NCI-H187 treated with DMSO at 0.1 percent for 48 hours (cell line): Measurements from ENCODE around the gene ACTRT2.

Source experiments
- DNase-seq: peaks from one replicate; lab custom pipeline; 2025; lab: John Stamatoyannopoulos, UW

Gene ACTRT2

DNA sequence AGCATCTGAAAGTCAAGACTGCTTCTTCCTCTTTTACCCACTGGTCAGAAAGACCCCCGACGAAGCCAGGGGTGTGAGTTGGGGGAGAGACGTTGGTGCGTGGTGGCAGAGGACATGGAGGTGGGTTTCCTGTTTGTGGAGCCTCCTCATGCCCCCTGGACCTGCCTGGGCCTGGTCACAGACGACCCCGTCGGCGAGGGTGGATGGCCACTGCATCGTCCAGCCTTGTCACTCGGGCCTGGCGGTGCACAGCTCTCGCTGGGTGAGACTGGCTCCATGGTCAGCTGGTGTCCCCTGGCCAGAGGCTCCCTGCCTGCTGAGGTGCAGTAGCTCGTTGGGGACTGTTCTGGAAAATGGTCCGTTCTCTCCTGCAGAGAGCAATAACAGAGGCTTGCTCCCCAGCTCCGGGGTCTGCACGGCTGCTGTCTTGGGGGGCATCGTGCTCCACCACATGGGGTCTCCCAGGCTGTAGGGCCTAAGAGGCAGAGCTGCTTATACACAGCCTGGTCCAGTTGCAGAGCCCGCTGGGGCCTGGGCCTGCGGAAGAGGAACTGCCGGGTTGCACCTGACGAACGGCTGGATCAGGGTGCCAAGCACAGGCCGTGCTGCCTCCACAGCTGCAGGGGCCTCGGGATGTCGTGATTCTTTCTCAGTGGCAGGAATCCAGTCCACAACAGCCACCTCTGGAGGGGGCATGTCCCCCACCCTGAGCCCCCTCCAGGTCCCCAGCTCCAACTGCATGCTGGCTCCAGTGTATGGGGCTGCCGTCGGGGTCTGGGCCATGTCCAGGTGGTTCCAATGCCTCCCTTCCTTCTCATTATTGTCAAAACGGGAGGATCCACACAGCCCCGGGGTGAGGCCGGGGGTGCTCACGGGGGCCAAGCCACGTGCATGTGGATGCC, 18.0 kb upstream of the ACTRT2 start:
- DNase-seq, result no peak

DNA sequence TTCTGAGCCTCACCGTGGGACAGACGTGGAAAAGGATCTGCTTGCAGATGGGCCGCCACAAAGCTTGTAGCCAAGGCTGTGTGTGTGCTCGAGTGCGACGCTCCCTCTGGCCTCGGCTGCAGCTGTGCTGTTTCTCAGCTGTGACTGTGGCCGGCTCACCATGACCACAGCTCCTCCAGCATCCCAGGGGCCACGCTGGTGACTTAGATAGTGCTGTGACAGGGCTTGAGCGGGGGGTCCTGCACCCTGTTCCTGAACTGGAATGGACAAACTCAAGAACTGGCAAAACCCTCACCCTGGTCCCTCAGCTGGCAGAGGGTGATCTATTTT, 17.4 kb upstream of the ACTRT2 start:
- no peak for DNase-seq

DNA sequence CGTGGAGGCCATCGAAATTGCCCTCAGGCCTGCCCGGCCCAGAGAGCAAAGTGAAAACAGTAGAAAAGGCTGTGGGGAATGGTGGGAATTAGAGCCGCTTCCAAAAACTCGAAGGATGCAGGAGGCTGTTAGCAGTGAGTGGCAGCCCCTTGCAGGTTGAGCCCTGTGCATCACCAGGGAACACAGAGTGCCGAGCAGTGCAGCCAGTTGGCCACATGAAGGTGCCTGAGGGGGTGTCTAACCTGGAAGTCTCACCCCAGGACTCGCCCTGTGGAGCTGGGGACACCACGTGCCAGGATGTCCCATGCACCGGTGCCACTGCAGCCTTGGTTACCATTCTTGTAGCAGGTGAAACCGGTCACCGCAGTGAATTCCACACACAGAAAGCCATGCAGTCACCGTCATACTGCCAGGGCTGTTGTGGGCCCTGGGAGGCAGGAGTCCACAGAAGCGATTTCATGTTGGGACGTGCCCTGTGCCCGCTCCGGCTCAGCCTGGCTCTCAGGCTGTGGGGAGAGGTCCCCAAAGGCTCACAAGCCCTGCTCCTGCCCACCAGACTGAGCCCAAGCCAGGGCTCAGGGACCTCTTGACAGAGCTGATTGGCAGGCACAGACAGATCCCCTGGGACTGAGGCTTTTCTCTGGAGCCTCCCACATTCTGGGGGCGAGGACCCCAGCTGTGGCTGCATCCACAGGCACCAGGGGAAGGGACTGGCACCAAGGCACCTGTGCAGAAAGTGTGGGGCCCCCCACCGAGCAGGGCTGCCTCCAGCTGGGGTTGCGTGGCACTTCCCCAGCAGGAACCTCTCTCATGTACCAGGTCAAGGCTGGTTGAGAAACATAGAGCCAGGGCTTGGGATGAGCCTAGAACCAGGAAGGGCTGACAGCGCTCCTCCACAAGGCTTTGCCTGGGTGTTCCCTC, 16.7 kb upstream of the ACTRT2 start:
- DNase-seq, result no peak

DNA sequence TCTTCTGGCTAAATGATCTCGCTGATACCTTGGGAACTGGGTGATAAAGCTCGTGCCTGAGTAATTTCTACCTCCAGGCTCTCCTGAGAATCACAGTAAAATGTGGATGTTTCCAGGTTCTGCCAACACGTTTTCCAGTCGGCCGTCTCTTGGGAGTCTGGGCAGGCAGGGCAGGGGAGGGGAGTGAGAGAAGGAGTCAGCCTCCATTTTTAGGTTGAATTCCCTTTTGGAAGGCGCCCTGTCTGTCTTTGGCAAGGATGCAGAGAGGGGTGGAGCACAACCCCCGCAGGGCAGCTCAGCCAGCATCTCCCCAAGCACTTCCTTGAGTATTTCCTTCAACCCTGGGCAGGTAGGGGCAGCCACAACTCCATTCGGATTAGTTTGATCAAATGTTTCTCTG, 15.5 kb upstream of the ACTRT2 start:
- no peak for DNase-seq

DNA sequence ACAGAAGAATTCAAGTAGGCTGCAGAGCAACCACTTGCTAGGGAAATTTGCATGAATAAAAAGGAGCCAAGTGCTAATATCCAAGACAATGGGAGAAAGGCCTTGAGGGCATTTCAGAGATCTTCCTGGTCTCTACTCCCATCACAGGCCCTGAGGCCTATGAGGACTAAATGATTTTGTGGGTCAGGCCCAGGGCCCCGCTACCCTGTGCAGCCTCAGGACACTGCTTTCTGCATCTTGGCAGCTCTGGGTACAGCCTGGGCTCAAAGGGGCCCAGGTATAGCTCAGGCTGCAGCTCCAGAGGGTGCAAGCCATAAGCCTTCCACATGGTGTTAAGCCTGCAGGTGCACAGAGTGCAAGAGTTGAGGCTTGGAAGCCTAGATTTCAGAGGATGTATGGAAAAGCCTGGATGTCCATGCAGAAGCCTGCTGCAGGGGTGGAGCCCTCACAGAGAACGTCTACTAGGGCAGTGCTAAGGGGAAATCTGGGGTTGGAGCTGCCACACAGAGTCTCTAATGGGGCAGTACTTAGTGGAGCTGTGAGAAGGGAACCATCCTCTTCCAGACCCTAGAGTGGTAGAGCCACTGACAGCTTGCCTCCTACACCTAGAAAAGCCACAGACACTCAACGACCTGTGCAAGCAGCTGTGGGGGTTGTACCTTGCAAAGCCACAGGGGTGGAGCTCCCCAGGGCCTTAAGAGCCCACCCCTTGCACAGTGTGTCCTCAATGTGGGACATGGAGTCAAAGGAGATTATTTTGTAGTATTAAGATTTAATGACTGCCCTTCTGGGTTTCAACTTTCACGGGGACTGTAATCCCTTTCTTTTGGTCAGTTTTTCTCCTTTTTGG, 13.7 kb upstream of the ACTRT2 start:
- no peak for DNase-seq

DNA sequence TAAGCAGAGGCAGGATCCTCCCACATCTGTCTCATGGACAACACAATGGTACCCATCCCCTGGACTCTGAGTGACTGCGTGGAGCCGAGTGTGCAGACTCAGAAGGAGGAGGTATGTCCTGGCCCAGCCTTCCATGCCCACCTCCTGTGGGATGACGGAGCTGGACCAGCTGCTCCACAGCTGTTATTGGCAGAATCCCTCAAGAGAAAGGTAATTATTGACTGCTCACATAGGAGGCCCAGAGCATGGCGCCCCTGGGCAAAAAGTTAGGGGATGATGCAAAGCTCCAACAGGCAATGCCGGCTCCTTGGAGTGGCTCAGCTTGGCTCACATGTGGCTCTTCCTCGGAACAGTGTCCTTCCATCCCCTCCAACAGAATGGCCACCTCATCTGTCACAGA, 12.2 kb upstream of the ACTRT2 start:
- no peak for DNase-seq

DNA sequence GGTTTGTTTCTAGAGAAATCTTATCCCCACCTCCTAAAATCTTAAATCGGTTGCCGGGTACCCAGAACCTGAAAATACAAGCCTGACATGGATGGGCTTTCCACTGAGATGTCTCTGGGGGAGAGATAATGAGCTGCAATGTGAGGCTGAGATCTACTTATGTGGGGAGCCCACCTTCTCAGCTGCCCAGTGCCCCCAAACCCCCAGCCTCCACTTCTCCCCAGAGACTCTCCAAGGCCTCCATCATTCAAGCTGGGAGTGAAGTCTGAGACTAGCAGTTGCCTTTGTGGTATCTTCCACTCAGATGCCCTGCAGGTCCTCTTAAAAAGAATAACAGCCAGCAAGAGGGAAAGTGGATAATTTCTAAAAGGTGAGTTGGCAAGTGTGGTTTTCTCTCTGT, 11.7 kb upstream of the ACTRT2 start:
- DNase-seq, result no peak

DNA sequence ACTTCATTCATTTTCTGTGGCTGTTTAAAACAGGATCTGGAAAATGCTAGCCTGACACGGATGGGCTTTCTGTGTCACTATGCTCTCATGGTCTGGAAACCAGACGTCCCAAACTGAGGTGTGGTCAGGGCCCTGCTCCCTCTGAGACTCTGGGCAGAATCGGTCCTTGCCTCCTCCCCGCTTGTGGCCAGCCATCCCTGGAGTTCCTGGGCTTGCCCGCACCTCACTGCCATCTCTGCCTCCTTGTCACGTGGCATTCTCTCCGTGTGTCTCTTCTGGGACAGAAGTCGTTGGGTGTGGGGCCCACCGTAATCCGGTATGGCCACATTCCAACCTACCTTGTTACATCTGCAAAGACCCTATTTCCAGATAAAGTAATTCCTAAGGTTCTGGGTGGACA, 10.1 kb upstream of the ACTRT2 start:
- no peak for DNase-seq

DNA sequence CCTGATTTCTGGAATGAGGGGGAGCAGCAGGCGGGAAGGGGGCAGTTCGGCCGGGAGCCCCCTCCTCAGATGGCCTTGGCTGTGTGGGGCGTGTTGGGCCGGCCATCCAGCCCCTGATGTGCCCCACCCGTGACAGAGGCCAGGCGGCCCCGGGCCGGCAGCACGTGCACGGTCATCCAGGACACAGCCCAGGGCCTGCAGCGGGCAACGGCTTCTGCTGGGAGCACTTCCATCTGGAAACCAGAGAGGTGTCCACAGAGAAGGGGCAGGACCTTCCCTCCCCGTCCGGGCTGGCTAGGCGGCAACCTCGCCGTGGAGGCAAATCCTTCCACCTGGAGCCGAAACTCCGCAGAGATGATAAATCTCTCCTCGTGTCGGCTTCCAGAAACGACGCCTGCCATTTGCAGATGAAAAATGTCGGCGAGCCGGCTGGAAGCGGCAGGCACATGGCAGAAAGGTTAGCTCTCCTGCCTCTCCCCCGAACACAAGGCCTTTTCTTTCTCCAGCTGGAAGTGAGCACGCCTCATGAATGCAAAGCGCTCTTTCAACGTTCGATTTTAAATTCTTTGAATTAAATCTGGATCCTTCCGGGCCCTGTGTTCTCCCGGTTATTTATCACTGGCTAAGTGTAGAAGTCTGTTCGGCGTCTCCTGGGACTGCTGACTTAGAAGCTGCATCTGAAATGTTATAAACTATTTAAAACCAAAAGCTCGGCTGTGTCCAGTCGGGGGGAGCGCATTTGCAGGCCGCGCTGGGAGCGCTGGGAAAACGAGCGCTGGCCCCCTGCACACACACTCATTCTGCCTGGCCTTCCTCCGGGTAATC, 9.4 kb upstream of the ACTRT2 start:
- no peak for DNase-seq

DNA sequence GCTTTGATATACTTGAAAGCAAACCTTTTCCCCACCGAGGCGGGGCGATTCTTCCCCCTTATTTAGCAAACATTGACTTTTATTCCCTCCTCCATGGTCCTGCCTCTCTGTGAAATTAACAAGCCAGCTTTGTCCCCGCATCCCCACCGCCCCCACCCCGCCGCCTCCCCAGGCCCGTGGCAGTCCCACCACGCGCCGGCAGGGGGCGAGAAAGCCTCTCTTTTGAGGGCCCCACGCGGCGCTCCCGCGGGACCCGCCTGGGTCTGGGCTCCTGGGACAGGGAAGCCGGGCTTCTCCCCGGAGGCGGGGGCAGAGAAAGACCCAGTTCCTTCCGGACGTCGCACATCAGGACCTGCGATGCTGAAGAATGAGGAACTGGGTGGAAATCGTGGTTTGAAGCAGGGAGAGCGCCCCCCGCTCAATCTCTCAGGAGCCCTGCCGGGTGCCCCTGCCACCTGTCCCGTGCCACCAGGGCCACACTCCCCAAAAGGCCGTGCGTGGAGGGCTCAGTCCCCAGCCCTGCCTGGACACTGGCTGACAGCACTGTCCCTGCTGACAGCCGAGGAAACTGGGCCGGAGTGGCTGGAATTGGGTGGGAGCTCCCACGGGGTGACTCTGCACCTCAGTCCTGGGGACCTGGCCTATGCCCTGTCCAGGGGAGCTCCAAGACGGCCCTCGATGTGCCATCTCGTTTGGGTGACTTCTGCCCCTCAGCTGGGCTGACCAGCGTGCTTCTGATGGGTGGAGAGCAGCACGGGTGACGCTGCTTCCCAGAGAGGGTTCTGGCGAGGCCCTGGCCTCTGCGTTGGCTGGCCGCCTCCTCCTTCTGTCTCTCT, 8.6 kb upstream of the ACTRT2 start:
- DNase-seq, result no peak

DNA sequence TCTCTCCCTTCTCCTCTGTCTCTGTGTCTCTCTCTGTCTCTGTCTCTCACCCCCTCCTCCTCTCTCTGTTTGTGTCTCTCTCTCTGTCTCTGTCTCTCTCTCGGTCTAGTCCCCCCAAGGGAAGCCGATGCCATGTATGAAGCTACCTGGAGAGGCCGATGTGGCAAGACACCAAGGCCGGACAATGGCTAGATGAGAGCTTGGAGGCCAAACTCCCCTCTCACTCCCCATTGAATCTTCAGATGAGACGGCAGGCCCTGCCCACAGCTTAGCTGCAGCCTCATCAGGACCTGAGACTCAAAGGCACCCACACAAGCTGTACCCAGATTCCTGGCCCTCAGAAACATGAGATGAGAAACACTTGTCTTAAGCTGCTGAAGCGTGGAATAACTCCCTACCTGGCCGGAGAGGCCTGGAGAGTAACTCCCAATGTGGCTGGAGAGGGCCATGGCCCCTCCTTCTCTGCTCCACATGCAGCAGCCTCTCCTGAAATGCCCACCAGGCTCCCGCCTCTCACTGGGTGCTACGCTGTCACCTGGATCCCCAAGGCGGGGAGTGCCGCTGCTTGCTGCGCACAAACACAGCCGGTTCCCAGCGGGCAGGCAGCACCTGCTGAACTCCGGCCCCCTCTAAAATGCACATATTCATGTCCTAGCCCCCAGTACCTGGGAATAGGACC, 7.8 kb upstream of the ACTRT2 start:
- DNase-seq, result no peak

DNA sequence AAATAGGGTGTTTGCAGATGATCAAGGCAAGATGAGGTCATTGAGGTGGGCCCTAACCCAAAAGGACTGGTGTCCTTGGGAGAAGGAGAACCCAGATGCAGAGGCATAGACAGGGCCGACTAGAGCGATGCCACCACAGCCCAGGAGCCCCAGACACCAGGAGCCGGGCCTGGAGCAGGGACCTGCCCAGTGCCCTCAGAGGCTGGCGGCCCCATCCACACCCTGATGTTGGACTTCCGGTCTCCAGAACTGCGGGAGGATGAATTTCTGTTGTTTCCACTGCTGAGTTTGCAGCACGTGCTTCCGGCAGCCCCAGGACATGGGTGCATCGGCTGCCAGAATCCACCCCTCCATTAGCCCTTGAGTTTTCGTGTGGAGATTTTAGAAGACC, 7.2 kb upstream of the ACTRT2 start:
- no peak for DNase-seq

DNA sequence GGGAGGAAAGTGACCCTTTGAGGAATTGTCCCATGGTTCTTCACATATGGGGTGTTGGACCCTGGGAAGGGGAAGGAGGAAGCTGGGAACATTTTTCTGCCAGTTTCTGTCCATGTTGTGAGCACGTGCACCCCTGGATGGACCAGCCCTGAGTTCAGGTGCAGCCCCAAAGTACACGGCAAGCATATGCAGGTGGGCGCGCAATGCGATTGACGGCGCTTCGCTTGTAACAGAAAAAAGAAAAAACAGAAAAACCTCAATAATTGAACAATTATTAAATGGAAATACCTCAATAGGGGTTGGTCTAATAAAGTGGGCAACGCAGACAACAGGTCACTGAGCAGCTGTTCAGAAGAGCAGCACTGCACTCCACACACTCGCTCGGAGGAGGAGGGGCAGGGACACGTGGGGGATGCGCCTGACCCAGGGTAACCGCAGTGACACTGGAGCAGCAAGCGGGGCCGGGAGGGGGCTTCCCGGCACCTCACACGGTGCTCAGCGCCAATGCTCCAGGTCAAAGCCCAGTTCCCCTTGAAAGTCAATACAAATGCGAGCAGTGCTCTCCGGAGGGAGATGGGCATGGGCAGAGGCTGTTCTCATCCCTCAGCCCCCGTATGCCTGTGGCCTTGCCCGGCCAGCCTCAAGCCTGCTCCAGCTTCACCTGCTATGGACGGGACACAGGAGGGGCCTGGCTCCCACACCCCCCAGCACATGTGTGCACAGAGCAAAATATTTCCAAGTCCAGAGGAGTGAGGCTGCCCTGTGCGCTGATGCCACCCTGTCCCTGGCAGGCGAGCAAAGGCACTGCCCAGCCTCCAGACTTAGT, 6.6 kb upstream of the ACTRT2 start:
- no peak for DNase-seq

DNA sequence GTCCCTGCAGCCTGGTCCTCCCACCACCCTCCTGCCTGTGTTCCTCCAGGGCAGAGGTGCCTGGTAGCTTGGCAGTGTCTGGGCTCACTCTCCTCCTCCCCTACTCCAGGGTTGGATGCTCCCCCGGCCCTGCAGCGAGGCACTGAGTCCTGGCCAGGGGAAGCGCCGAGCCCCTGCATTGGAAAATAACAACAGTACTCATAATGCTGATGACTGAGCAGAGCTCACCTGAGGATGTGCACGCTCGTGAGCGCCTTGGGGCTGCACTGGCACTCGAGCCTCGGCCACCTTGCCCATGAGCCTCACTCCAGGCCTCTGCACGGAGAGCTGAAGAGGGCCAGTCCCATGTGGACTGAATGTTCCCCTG, 6.0 kb upstream of the ACTRT2 start:
- no peak for DNase-seq

DNA sequence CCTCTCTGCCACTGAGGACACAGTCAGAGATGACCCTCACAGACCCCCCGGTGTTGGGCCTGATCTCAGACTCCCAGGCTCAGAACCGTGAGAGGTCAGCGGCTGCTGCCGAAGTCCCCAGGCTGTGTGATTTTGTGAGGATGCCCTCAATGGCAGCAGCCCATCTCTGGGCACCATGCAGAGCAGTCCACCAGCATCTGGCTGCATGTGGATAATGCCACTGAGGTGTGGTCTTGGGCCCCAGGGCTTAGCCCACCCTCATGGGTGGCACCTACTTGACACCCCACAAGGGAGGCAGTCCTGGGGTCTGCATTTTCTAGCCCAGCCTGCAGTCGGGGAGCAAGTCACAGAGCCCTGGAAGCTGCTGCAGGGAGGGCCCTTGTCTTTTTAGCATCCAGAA, 5.5 kb upstream of the ACTRT2 start:
- no peak for DNase-seq

DNA sequence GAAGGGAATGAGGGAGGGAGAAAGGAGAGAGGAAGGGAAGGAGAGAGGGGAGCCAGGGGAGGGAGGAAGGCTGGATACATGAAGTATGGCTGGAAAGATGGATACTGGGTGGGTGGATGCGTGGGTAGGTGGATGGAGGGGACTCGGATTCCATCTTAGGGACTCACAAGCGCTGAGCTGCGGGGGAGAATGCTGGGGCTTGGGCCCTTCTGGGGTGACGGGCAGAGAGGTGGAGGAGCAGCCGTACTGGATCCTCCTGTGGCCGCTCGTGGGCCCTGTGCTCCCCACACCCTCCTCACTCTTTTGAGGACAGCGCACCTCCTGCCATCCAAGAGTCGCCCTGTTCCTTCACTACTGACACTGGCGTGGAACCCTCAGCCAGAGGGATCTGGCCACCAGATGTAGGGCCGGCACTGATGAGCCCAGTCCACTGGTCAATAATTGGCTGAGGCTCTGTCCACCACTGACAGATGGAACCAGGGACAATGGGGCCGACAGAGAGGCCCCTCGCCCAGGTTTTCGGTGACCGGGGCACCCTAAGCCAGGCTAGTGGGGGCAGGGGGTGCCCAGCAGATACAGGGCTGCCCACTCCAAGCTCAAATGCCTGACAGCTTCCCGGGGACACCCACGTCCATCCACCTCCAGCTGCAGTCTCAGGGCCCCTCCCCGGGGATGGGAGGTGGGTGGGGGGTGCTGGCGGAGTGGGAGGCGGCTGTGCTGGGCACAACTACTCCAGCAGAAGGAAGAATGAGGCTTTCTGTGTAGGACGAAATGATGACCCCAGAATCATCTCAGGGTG, 4.4 kb upstream of the ACTRT2 start:
- no peak for DNase-seq

DNA sequence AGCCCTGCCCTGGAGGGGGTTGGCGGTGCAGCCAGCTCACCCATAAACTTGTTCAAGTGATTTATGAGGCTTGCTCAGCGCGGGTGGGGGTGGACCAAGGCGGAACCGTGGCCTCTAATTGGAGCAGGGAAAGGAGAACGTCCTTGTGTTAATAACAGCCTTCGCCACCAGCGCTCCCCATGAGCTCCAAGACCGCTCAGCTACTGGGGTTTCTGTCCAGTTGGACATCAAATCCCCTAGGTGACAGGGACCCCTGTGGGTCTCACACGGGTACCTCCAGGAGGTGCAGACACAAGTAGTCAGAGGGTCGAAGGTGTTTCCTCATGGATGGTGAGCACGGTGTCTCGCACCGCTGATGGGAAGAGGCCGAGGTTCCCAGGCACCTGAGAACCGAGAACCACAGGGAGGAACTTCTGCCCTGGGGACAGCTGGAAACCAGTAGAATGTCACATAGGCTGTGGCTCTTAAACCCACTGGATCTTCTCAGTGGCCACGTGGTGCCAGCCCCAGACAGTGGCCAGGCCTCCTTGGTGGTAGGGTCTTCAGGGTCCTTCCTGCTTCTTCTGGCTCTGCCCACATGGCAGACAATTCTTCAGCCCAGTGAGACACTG, 3.7 kb upstream of the ACTRT2 start:
- DNase-seq, result no peak

DNA sequence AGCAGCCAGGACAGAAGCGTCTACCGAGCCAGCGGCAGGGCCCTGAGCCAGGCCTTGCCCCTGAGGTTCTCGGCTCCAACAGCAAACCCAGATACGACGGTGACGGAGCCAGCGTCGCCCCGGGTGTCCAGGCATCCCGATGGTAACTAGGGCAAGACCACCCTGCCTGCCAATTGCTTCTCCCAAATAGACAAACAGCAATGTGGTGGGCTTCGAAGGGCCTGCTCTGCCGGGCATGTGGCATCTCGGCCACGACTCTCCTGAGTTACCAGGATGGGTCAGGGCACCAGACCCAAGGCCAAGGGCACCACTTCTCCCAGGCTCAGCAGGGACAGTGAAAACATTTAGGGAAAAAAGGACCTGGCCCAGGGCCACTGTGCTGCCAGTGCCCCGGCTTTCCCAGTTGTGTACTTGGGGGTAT, 3.2 kb upstream of the ACTRT2 start:
- no peak for DNase-seq
